GM19455 (cell line): ENCODE results near the gene DQX1.

Experiments used
- ATAC-seq: cut with Tn5 transposase; IDR thresholded peaks from one replicate; pipeline ENCODE4 v1.9.1; 2021; ENCODE audit not compliant: unreplicated experiment

Gene DQX1

GRCh38 chr2:74555610-74556103, 29.6 kb upstream of the DQX1 start:
- no peak for ATAC-seq

- ATAC-seq = peak; percentile 52
Measured at GRCh38 chr2:74554820-74555531, 28.9 kb upstream of the DQX1 start.

DNA sequence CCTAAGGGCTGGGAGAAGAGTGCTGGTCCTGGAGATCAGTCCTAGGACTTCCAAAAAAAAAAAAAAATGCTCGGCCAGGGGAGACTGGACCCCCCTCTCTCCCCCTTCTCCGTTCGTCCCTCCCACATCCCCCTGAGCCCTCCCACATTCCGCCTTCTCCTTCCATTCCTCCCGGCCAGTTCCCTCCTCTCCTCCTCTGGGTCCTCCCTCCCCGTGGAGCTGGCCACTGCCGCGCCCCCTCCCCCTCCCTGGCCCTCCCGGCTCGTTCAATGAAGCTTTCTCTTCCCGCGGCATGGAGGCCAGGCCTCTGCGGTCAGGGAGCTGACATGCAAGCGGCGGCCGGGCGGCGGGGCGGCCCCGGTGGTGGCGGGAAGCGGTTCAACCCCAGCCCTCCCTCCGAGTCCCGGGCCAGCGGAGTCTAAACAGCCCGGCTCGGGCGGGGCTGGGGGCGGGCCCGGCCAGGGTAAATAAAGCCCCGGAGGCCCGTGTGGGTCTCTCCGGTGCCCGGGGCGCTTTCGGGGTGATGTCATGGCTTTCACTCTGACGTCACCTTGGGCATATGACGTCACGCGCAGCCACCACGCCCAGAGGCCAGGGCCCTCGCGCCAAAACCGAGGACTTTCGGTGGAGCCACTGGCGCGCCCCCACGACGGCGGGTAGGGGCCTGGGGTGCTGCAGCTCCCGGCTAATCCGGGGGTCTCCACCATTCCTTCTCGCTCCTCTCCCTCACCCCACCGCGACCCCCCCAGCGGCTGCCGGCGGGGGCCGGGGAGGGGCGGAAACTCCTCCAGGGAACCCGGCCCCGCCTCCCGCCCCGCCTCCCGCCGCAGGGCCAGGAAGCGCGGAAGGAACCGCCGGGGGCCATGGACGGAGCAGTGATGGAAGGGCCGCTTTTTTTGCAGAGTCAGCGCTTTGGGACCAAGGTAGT, 28.1 kb upstream of the DQX1 start, which contains the start of the genes DOK1 and LOXL3:
Gene DOK1 (plus strand): TSS at position 829 of the 928 bp plus-strand sequence. CDS start 35 bp downstream, at position 864.
Gene LOXL3 (minus strand): TSS at position 51 of the 928 bp plus-strand sequence. CDS start 1,308 bp downstream, outside the sequence.
- ATAC-seq = peak; percentile 46

DNA sequence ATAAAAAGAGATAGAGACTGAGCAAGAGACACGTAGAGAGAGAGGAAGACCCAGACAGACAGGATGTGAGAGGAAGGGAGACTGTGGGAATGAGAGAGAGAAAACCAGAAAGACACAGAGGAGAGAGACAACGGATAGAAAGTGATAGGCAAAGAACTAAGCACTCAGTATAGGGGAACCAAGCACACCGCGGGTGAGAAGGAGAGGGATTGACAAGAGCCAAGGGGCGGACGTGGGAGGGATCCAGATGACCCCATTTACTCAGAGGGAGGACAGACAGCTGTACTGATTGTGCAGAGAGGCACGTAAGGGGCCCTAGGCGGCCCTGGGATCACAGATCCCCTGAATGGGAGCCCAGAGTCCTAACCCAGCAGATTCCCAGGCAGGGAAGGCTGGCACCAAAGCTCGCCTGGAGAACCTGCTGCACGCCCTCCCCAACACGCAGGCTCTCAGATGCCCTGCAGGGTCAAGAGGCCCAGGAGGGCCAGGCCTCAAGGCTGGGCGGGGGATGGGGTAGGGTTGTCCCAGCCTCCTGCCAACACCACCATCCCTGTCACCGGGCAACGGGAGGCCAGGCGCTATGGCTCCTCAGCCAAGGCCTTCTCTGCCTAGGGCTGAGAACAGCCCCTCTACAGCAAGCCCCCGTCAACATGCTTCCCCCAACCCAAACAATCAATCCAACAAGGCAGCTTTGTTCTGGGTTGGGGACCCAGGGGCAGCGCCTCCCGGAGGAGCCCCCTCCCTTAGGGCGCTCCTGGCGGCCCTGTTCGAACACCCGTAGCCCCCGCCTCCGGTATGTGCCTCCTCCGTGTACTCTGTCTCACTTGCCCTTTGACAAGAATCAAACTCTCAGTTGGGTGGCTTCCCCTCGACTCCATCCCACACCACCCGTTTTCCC, 27.1 kb upstream of the DQX1 start:
- ATAC-seq = no peak

DNA sequence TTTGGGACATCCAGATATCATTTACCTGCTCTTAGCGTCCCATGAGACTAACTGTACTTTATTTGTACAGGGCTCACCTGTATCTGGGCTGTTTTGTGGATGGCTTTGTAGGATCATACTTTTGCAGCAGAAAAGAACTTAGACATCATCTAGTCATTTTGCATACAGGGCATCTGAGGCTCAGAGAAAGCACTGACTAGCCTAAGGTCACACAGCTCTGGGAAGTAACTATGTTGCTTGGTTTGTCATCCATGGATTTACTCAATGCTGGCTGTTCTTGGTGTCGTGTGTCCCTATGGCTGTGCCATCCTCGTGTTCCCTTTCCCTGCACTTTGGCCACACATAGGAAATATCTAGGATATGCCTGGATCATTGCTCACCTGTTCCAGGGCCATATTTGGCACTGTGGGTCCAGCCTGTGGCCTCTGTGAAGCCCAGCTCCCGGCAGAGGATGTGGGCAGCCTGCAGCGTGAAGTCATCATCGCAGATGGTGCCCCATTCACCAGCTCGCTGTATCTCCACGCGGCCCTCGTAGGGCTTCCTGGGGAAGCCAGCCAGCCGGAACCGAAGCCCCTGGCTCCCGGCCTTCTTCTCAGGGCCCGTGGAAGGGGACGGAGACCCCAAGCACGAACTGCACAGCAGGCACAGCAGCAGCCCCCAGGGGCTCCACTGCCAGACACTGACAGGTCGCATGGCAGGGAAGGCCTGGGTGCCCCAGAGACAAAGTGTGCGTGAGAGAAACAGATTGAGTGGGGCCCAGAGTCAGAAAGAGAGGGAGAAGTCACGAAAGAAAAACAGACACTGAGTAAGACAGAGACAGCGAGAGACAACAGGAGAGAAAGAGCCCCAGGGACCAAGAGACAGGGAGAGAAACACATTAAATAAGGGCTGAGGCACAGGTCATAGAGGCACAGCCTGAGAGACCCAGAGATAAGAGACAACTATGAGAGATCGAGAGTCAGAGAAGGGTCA, 26.2 kb upstream of the DQX1 start:
- no peak for ATAC-seq

DNA sequence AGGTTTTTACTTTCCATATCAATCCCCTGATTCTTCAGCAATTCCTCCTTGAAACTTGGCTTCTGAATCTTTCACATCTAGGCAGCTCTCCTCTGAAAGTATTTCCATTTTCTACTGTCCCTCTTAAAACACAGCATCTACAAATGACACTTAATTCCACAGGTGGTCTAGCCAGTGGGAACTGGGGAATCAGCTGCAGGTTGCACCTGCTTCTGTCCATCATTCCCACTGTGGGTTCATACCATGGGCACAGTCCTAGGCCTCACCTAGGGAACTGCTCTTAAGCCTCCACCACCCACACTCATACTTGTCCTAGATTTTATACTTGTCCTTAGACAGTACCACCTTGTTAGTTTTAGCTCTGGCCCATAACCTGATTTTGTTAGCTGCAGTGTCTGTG, 25.5 kb upstream of the DQX1 start:
- no peak for ATAC-seq

DNA sequence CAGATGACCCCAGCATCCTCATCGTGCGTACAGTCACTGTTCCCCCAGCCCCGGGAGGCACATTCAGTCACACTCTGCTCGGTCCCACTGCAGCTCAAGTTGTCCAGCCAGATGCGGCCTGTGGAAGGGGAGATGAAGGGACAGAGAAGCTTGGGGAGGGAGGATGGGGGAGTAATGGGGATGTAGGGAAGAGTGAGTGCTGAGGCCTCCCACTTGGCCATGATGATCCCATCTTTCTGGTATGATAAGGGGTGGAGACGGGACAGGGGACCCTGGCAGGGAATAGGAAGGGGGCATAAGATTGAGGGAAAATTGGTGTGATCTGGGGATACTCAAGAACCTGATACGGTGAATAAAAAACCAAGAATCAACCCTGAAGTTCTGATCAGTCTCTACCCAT, 24.2 kb upstream of the DQX1 start:
- no peak for ATAC-seq

DNA sequence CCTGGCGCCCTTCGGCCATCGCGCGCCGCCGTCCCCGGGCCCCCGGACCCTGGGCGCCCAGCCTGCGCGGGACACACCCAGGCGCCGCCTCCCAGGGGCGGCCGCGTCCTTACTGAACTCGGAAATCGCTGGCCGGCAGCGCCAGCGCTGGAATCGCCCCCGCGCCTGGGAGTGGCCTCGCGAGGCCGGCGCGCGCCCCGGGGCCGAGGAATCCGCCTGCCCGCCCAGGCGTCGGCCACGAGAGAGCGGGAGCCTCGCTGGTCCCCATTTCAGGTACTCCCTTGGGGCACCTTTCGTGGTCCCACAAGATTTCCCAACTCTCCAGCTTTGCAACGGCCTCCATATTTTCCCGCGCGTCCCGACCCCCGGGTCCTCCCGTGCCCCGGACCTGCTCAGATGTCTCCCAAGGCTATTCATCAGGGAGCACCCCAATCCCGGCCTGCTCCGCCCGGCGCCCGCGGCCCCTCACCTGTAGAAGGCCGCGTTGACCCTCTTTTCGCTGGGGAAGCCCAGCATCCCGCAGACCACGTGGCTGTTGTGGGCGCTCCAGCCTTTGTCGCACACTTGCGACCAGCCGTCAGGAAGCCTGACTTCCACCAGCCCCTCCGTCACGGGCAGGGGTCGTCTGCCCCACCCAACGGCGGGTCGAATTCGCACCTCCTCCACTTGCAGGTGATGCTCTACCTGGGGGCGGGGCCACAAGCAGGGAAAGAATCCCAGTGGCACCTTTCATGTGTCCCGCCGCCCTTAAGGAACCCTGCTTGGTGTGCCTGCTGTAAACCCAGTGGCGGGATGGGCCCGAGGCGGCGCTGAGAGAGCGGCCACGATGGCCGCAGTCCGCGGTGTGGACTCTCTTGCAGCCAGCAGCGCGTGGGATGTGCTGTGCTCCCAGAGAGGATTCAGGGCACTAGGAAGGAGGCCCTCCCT, 23.1 kb upstream of the DQX1 start:
- no peak for ATAC-seq

GRCh38 chr2:74548285-74548899, 22.4 kb upstream of the DQX1 start:
- ATAC-seq = no peak

DNA sequence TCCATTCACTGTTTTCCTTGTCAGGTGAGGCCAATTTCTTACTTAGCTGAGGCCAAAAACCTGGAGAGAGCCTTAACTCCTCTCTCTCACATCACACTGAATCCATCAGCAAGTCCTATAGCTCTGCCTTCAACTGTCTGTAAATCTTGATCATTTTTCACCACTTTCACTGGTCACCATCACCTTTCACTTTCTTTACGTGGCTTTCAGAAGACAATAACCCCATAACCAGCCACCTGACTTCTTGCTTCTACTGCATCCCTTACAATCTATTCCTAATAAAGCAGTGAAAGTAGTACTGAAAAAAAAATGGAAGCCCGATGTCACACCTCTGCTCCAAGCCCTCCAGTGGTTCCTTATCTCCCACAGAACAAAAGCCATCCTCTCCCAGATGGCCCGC, 20.0 kb upstream of the DQX1 start:
- ATAC-seq = no peak

DNA sequence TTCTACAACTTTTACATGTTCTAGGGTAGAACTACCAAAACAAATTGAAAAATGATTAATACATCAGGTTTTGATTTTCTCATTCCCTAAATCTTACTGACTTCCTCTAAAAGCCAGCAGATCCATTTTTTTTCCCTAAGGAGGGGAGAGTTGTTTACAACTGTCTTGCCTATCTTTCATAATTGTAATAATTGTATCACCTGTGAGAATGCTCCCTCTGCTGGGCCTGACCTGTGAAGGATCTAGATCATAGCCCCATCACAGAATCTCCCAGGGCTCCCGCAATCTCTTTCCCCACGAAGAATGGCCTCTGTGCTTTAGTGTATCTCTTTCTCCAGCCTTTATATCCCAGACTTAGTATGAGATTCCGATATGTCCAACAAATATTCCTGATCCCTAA, 18.6 kb upstream of the DQX1 start:
- no peak for ATAC-seq

- no peak for ATAC-seq
Measured at GRCh38 chr2:74542978-74543377, 16.9 kb upstream of the DQX1 start.

DNA sequence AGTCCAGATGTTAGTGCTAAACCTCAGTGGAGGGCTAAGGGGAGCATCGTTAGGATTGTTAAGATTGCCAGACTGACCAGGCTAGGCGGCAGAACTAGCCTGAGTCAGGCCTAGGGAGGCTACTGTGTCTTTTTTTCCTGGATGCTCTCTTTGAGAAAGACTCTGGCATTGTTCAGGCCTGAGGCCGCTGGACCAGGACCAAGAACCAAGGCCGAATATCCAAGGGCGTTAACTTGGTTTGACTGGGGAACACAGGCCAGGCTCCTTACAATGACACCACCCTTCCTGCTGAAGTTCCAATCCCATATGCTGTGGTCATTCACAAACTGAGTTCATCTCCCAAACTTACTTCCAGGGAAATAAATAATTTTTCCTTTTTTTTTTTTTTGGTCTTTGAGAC, 14.3 kb upstream of the DQX1 start:
- no peak for ATAC-seq

GRCh38 chr2:74538881-74539339, 12.9 kb upstream of the DQX1 start:
- no peak for ATAC-seq

DNA sequence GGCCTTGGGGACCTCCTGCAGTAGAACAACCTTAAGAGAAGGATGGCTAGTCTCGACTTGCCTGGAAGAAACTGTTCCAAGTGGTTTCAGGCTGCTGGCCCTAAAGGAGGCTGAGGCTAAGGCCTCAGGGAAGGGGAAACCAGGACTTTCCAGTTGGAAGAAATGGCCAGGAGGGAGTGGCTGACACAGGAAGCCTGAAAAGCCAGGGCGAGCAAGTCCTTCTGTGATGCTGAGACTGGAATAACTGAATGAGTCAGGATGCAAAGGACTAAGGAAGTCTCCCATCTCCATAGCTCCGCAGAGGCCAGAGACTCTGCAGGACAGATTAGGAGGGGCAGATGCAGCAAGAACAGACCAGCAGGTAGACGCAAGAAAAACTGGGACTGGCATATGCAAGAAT, 11.1 kb upstream of the DQX1 start:
- no peak for ATAC-seq

DNA sequence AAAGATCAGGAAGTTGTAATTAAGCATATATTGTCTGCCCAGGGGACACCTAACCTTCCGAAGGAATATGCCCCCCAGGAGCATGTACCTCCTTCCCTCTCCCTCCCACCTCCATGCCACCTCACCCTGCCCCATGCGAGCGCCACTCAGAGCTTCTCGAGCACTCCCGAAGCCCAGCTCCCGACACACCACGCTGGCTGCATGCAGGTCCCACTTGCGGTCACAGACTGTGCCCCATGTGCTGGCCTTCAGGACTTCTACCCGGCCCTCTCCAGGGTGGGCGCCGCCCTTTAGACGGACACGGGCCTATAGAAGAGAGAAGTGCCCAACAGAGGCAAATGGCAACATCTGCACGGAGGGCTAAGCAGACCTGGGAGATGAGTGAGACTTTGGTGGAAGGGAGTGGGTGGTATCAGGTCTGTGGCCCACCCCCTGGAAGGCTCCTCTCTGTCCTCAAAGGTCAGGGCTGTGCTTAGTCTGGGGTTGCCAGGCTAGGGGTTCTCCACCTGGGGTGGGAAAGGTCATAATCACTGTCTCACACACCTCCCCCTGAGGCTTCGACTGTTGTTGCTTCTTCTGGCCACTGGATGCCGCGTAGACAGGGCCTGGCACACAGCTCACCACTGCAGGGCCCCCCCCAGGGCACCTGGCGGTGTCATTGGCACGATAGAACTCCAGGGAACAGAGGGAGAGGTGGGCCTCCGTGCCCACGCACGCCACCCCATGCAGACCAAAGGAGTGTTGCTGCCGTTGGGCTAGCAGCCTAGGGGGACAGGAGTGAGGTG, 10.3 kb upstream of the DQX1 start:
- ATAC-seq = no peak

- ATAC-seq = no peak
Measured at GRCh38 chr2:74535440-74535965, 9.5 kb upstream of the DQX1 start.
